HCT116 (cell line): Measurements from ENCODE around the gene MSMB. TPM values are rescaled to one million over a fixed set of nuclear protein-coding genes. Genes with fewer than 3 reads are reported as not detected.

Source experiments
- ATAC-seq: fragments of 200-7000 bp; cut with Tn5 transposase; 2 replicates; pipeline ENCODE4 v1.9.1; 2020; ENCODE audit warnings: mild to moderate bottlenecking, moderate library complexity
- BruUV-seq: library from RNA; stranded (reverse); fragments of 400-500 nt; replicated peaks from 2 replicates; lab custom pipeline; 2021; lab: Mats Ljungman, UMichigan
- CTCF ChIA-PET: fragments of 300-600 bp; sonication (Branson Sonifier 250); formaldehyde crosslinking; loops from one replicate; lab custom pipeline; 2021; ENCODE audit warnings: antibody characterized with exemption; lab: Charles Lee
- POLR2A ChIA-PET: fragments of 300-600, 350-600 bp; sonication (Branson Sonifier 250); formaldehyde crosslinking; loops from one replicate; lab custom pipeline; 2021; ENCODE audit warnings: antibody characterized with exemption; lab: Charles Lee
- RAD21 ChIA-PET, 2 experiments: fragments of 300-600 bp; sonication (Branson Sonifier 250); formaldehyde crosslinking; loops; one replicate each; lab custom pipeline; 2023; ENCODE audit warnings: low total read pairs in 2 of 2; ENCODE audit not compliant: uncharacterized antibody in 2 of 2, unreplicated experiment in 2 of 2, low non-redundant PET in 1 of 2; lab: Charles Lee
- DNase-seq: peaks from one replicate; pipeline ENCODE4 v3.0.0-alpha.2; 2010; ENCODE audit warnings: low read depth, low spot score
- H2AFZ ChIP-seq: fragments of 200-600 bp; shearing (Covaris generic), sonication (generic); 2 replicates; pipeline ENCODE4 v1.6.1; 2017; ENCODE audit warnings: low read depth, mixed run types, mixed read lengths, antibody characterized with exemption, low read length; ENCODE audit not compliant: poor library complexity, severe bottlenecking
- H3K27ac ChIP-seq: 2 replicates; pipeline ENCODE4 v1.5.1; 2012; ENCODE audit warnings: low read depth, low read length
- H3K27me3 ChIP-seq: fragments of 200-600 bp; sonication (generic); 2 replicates; pipeline ENCODE4 v1.6.1; 2016; ENCODE audit warnings: mixed run types, low read length, mixed read lengths; ENCODE audit not compliant: insufficient read depth
- H3K36me3 ChIP-seq, 2 experiments: fragments of 200-500 bp in 1 of 2; fragments of 200-600 bp in 1 of 2; sonication (Bioruptor generic) in 1 of 2; sonication (generic) in 1 of 2; 2 replicates each; pipeline versions ENCODE4 v1.5.1 to v1.6.1; 2014 to 2016; ENCODE audit warnings: low read length in 2 of 2, inconsistent platforms in 1 of 2, mixed read lengths in 1 of 2, mixed run types in 1 of 2; ENCODE audit not compliant: insufficient read depth in 2 of 2, control insufficient read depth in 1 of 2
- H3K4me1 ChIP-seq, 2 experiments: fragments of 200-600 bp in 1 of 2; sonication (generic) in 1 of 2; 2 replicates each; pipeline versions ENCODE4 v1.5.1 to v1.6.1; 2012 to 2017; ENCODE audit warnings: low read length in 2 of 2, inconsistent platforms in 1 of 2, mild to moderate bottlenecking in 1 of 2, mixed read lengths in 1 of 2, mixed run types in 1 of 2, moderate library complexity in 1 of 2; ENCODE audit not compliant: insufficient read depth in 2 of 2, control insufficient read depth in 1 of 2
- H3K4me2 ChIP-seq: fragments of 200-600 bp; sonication (generic); 2 replicates; pipeline ENCODE4 v1.6.1; 2017; ENCODE audit warnings: mixed run types, low read length, mixed read lengths
- H3K4me3 ChIP-seq, 2 experiments: fragments of 200-600 bp in 1 of 2; sonication (generic) in 1 of 2; replicated peaks in 1 of 2; 2 replicates each; pipeline ENCODE4 v1.5.1; 2011 to 2016; ENCODE audit warnings: low read length in 2 of 2, control low read depth in 1 of 2, low read depth in 1 of 2, mild to moderate bottlenecking in 1 of 2, mixed read lengths in 1 of 2, mixed run types in 1 of 2
- H3K79me2 ChIP-seq: fragments of 200-600 bp; sonication (generic); 2 replicates; pipeline ENCODE4 v1.6.1; 2017; ENCODE audit warnings: mild to moderate bottlenecking, mixed run types, low read length, moderate library complexity, mixed read lengths; ENCODE audit not compliant: insufficient read depth
- H3K9ac ChIP-seq: fragments of 200-600 bp; sonication (generic); 2 replicates; pipeline ENCODE4 v1.6.1; 2016; ENCODE audit warnings: low read length, mixed read lengths
- H3K9me2 ChIP-seq: fragments of 200-600 bp; sonication (generic), shearing (Covaris generic); 2 replicates; pipeline ENCODE4 v1.6.1; 2017; ENCODE audit warnings: mixed run types, mild to moderate bottlenecking, moderate library complexity; ENCODE audit not compliant: insufficient read depth
- H3K9me3 ChIP-seq, 2 experiments: fragments of 200-500 bp in 1 of 2; fragments of 200-600 bp in 1 of 2; sonication (Bioruptor generic) in 1 of 2; sonication (generic) in 1 of 2; 2 replicates each; pipeline ENCODE4 v1.6.1; 2014 to 2017; ENCODE audit warnings: low read length in 2 of 2, mixed read lengths in 2 of 2, inconsistent platforms in 1 of 2, low read depth in 1 of 2, mild to moderate bottlenecking in 1 of 2, mixed run types in 1 of 2, moderate library complexity in 1 of 2; ENCODE audit not compliant: control insufficient read depth in 1 of 2, insufficient read depth in 1 of 2
- H4K20me1 ChIP-seq: fragments of 200-600 bp; sonication (generic), shearing (Covaris generic); 2 replicates; pipeline ENCODE4 v1.6.1; 2017; ENCODE audit warnings: mixed run types, mild to moderate bottlenecking, moderate library complexity; ENCODE audit not compliant: insufficient read depth
- ATF3 ChIP-seq: IDR thresholded peaks from 2 replicates; pipeline ENCODE4 v1.6.1; 2012
- CBX3 ChIP-seq: IDR thresholded peaks from 2 replicates; pipeline ENCODE4 v1.6.1; 2012; ENCODE audit warnings: low read depth
- CEBPB ChIP-seq: IDR thresholded peaks from 2 replicates; pipeline ENCODE4 v1.6.1; 2012; ENCODE audit warnings: low read depth
- CTCF ChIP-seq, 3 experiments: fragments of 200-600 bp in 1 of 3; sonication (generic) in 1 of 3; IDR thresholded peaks in 2 of 3; conservative IDR thresholded peaks in 1 of 3; 2 replicates each; pipeline ENCODE4 v1.5.1; 2012 to 2017; ENCODE audit warnings: low read depth in 2 of 3, low read length in 2 of 3, antibody characterized with exemption in 1 of 3, borderline replicate concordance in 1 of 3, control low read depth in 1 of 3, mild to moderate bottlenecking in 1 of 3, mixed read lengths in 1 of 3, mixed run types in 1 of 3, moderate library complexity in 1 of 3; ENCODE audit not compliant: insufficient read depth in 1 of 3
- EGR1 ChIP-seq: IDR thresholded peaks from 2 replicates; pipeline ENCODE4 v1.6.1; 2012; ENCODE audit warnings: low read depth
- ELF1 ChIP-seq: IDR thresholded peaks from 2 replicates; pipeline ENCODE4 v1.6.1; 2012; ENCODE audit warnings: low read depth, borderline replicate concordance
- EZH2 ChIP-seq: fragments of 200-600 bp; sonication (generic); IDR thresholded peaks from 2 replicates; pipeline ENCODE4 v1.6.1; 2017; ENCODE audit warnings: antibody characterized with exemption, mixed run types
- FOSL1 ChIP-seq: IDR thresholded peaks from 2 replicates; pipeline ENCODE4 v1.6.1; 2012; ENCODE audit warnings: low read depth
- JUND ChIP-seq: IDR thresholded peaks from 2 replicates; pipeline ENCODE4 v1.6.1; 2012
- MAX ChIP-seq: IDR thresholded peaks from 2 replicates; pipeline ENCODE4 v1.6.1; 2012
- POLR2A ChIP-seq: IDR thresholded peaks from 2 replicates; pipeline ENCODE4 v1.7.0; 2011; ENCODE audit warnings: borderline replicate concordance; ENCODE audit not compliant: insufficient read depth, insufficient read length; ENCODE audit errors: extremely low read depth
- POLR2AphosphoS5 ChIP-seq: IDR thresholded peaks from 2 replicates; pipeline ENCODE4 v1.6.1; 2011; ENCODE audit warnings: mild to moderate bottlenecking, low read depth, low read length, moderate library complexity
- RAD21 ChIP-seq: IDR thresholded peaks from 2 replicates; pipeline ENCODE4 v1.6.1; 2012; ENCODE audit warnings: low read depth, mild to moderate bottlenecking
- SP1 ChIP-seq: IDR thresholded peaks from 2 replicates; pipeline ENCODE4 v1.6.1; 2012; ENCODE audit warnings: low read depth
- TCF7L2 ChIP-seq: IDR thresholded peaks from 2 replicates; pipeline ENCODE4 v1.7.0; 2011; ENCODE audit warnings: borderline replicate concordance, inconsistent platforms; ENCODE audit not compliant: insufficient read depth, insufficient read length; ENCODE audit errors: extremely low read depth
- YY1 ChIP-seq: IDR thresholded peaks from 2 replicates; pipeline ENCODE4 v1.6.1; 2011; ENCODE audit warnings: low read length, low read depth, moderate library complexity, mild to moderate bottlenecking; ENCODE audit not compliant: insufficient replicate concordance; ENCODE audit errors: extremely low read depth
- ZBTB33 ChIP-seq: IDR thresholded peaks from 2 replicates; pipeline ENCODE4 v1.6.1; 2011; ENCODE audit warnings: mild to moderate bottlenecking, low read length, moderate library complexity; ENCODE audit not compliant: insufficient replicate concordance; ENCODE audit errors: extremely low read depth
- ZFX ChIP-seq: fragments of 450-650 bp; IDR thresholded peaks from 2 replicates; pipeline ENCODE4 v1.6.1; 2017
- ZNF274 ChIP-seq: fragments of 200-500 bp; sonication (Bioruptor generic); IDR thresholded peaks from 2 replicates; pipeline ENCODE4 v1.6.1; 2014; ENCODE audit warnings: mild to moderate bottlenecking, low read depth, low read length, inconsistent platforms
- intact Hi-C: fragments of 100-400 bp; cut with micrococcal nuclease; formaldehyde crosslinking; loops from 2 replicates; pipeline ENCODE4 v1.10.0; 2022
- total RNA-seq: library from RNA; stranded (reverse); gene quantifications from one replicate; pipeline ENCODE4 v1.2.1, GENCODE V29; 2021; ENCODE audit not compliant: unreplicated experiment

Gene MSMB
- total RNA-seq, 1 experiment from 2014 or later: not detected

- no TSS peak for BruUV-seq
Observed at GRCh38 chr10:46080886-46081285, 34.8 kb upstream of the MSMB start.

More at GRCh38 chr10:46080886-46081285, 34.8 kb upstream of the MSMB start:
- ATAC-seq (no peak), DNase-seq (no peak)
- H3K9ac ChIP-seq: no peak overlapping the region
- no peaks in the 10 kb centered on the region for H3K9me3 ChIP-seq
- H3K36me3 ChIP-seq: no peaks in the 10 kb centered on the region
- H4K20me1 ChIP-seq: no peaks in the 10 kb centered on the region
- ChIA-PET RAD21 (no interaction called here), POLR2A (no interaction called here)
- no peak overlapping the region for H3K27ac ChIP-seq
- no peaks in the 10 kb centered on the region for H3K27me3 ChIP-seq
- H3K4me3 ChIP-seq: no peak overlapping the region
- no peaks in the 10 kb centered on the region for H3K9me2 ChIP-seq
- H2AFZ ChIP-seq: no peak overlapping the region
- H3K4me2 ChIP-seq: no peak overlapping the region
- no peaks in the 10 kb centered on the region for H3K79me2 ChIP-seq
- TF ChIP-seq CTCF (IDR thresholded peaks at IDR 0.05 in 2 of 3, conservative IDR thresholded peaks at IDR 0.05 in 1 of 3; ENCODE audit: borderline replicate concordance in 1 of 3, insufficient read depth in 1 of 3, low read depth in 2 of 3, low read length in 2 of 3) (no peak), POLR2A (no peak), YY1 (no peak), ZNF274 (no peak), ELF1 (no peak), ZBTB33 (no peak), ATF3 (no peak), CBX3 (no peak), EZH2 (no peak), TCF7L2 (no peak), ZFX (no peak), FOSL1 (no peak), JUND (no peak), MAX (no peak), RAD21 (no peak), SP1 (no peak), POLR2AphosphoS5 (no peak), EGR1 (no peak), CEBPB (no peak)
- TF ChIP-seq, all 23 proteins: peak for 0
- no peaks in the 10 kb centered on the region for H3K4me1 ChIP-seq
- CTCF ChIA-PET: no interaction called here
- intact Hi-C loops: no loop called here
